Measurements from ENCODE around the gene SUPT3H. TPM values are rescaled to one million over a fixed set of nuclear protein-coding genes. Genes with fewer than 3 reads are reported as not detected.

SUPT3H gene
- total and polyA plus RNA-seq, 4 donors, result 2.3 to 9.4 (median 5.8) TPM

- Histone ChIP-seq H3K27ac (ENCODE audit: low read depth in 1 of 2, low read length in 2 of 2) (no peak overlapping the region), H3K4me3 (ENCODE audit: low read length in 2 of 2) (no peak overlapping the region), H3K4me1 (ENCODE audit: control insufficient read depth in 1 of 2, insufficient read depth in 2 of 2, low read length in 2 of 2) (no peaks in the 10 kb centered on the region), H3K9me3 (ENCODE audit: control insufficient read depth, low read length) (no peaks in the 10 kb centered on the region), H3K27me3 (ENCODE audit: control insufficient read depth in 1 of 2, insufficient read depth in 2 of 2, low read length in 1 of 2) (no peaks in the 10 kb centered on the region), H3K36me3 (ENCODE audit: control insufficient read depth in 1 of 2, insufficient read depth in 2 of 2, low read length in 1 of 2) (no peaks in the 10 kb centered on the region)
- intact Hi-C loops (cut with DNase I), result no loop called here
- DNase-seq, result no peak
- WGBS, 2 donors, result 7 to 8% methylated on average over 8 of the region's 8 CpGs
- no peak for ATAC-seq (ENCODE audit: low FRiP score)
Measured at GRCh38 chr6:44800171-44800783, 577.5 kb downstream of the SUPT3H start.

GRCh38 chr6:44797746-44798145 lies 580.0 kb downstream of the SUPT3H start:
- H3K4me3 ChIP-seq (ENCODE audit: low read length in 2 of 2), result no peak overlapping the region
- WGBS, 2 donors, result 95 to 96% methylated on average over 3 of the region's 3 CpGs
- H3K27ac ChIP-seq (ENCODE audit: low read depth in 1 of 2, low read length in 2 of 2), result no peak overlapping the region
- H3K9me3 ChIP-seq (ENCODE audit: control insufficient read depth, low read length), result no peaks in the 10 kb centered on the region
- DNase-seq (no peak), ATAC-seq (ENCODE audit: low FRiP score) (no peak)
- H3K36me3 ChIP-seq (ENCODE audit: control insufficient read depth in 1 of 2, insufficient read depth in 2 of 2, low read length in 1 of 2), result no peaks in the 10 kb centered on the region
- intact Hi-C loops (cut with DNase I), result no loop called here
- no peaks in the 10 kb centered on the region for H3K4me1 ChIP-seq (ENCODE audit: control insufficient read depth in 1 of 2, insufficient read depth in 2 of 2, low read length in 2 of 2)
- H3K27me3 ChIP-seq (ENCODE audit: control insufficient read depth in 1 of 2, insufficient read depth in 2 of 2, low read length in 1 of 2), result no peaks in the 10 kb centered on the region

DNA sequence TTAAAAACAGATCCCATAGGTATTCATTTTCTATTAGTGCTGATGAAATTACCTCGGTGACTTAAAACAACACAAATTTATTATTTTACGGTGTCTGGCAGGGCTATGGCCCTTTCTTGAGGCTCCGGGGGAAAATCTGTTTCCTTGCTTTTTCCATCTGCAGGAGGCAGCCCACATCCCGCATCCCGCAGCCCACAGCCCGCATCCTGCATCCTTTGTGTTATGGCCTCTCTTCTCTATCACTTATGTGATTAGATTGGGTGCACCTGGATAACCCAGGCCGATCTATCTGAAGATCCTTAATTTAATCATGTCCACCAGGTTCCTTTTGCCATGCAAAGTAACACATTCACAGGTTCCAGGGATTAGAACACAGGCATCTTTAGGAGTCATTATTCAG lies 582.4 kb downstream of the SUPT3H start:
- Histone ChIP-seq H3K36me3 (ENCODE audit: control insufficient read depth in 1 of 2, insufficient read depth in 2 of 2, low read length in 1 of 2) (no peaks in the 10 kb centered on the region), H3K4me3 (ENCODE audit: low read length in 2 of 2) (no peak overlapping the region), H3K4me1 (ENCODE audit: control insufficient read depth in 1 of 2, insufficient read depth in 2 of 2, low read length in 2 of 2) (no peaks in the 10 kb centered on the region), H3K27ac (ENCODE audit: low read depth in 1 of 2, low read length in 2 of 2) (no peak overlapping the region), H3K9me3 (ENCODE audit: control insufficient read depth, low read length) (peaks cover 1% of the 10 kb centered on the region), H3K27me3 (ENCODE audit: control insufficient read depth in 1 of 2, insufficient read depth in 2 of 2, low read length in 1 of 2) (no peaks in the 10 kb centered on the region)
- DNase-seq (no peak), ATAC-seq (ENCODE audit: low FRiP score) (no peak)
- 92% methylated on average over 7 of the region's 7 CpGs for WGBS, 2 donors
- intact Hi-C loops (cut with DNase I), result no loop called here

- no peak overlapping the region for H3K4me3 ChIP-seq (ENCODE audit: low read length in 2 of 2)
- H3K9me3 ChIP-seq (ENCODE audit: control insufficient read depth, low read length), result peaks cover 1% of the 10 kb centered on the region
- ATAC-seq (ENCODE audit: low FRiP score) (no peak), DNase-seq (no peak)
- no peaks in the 10 kb centered on the region for H3K27me3 ChIP-seq (ENCODE audit: control insufficient read depth in 1 of 2, insufficient read depth in 2 of 2, low read length in 1 of 2)
- H3K4me1 ChIP-seq (ENCODE audit: control insufficient read depth in 1 of 2, insufficient read depth in 2 of 2, low read length in 2 of 2), result no peaks in the 10 kb centered on the region
- H3K27ac ChIP-seq (ENCODE audit: low read depth in 1 of 2, low read length in 2 of 2), result no peak overlapping the region
- H3K36me3 ChIP-seq (ENCODE audit: control insufficient read depth in 1 of 2, insufficient read depth in 2 of 2, low read length in 1 of 2), result no peaks in the 10 kb centered on the region
- WGBS, 2 donors, result 13 to 21% methylated on average over 7 of the region's 7 CpGs
- intact Hi-C loops (cut with DNase I), result loop anchor here in 1 of 2 donors (10.0 kb wide), 1 partner anchor 315 kb away; no protein-coding TSS in a partner anchor
Measured at GRCh38 chr6:44789806-44790205, 587.9 kb downstream of the SUPT3H start.

GRCh38 chr6:44789061-44789460 lies 588.7 kb downstream of the SUPT3H start:
- no peaks in the 10 kb centered on the region for H3K4me1 ChIP-seq (ENCODE audit: control insufficient read depth in 1 of 2, insufficient read depth in 2 of 2, low read length in 2 of 2)
- H3K36me3 ChIP-seq (ENCODE audit: control insufficient read depth in 1 of 2, insufficient read depth in 2 of 2, low read length in 1 of 2), result no peaks in the 10 kb centered on the region
- H3K27ac ChIP-seq (ENCODE audit: low read depth in 1 of 2, low read length in 2 of 2), result peak overlapping the region in 1 of 2 donors; percentile 40
- peaks cover 1% of the 10 kb centered on the region for H3K9me3 ChIP-seq (ENCODE audit: control insufficient read depth, low read length)
- no peak overlapping the region for H3K4me3 ChIP-seq (ENCODE audit: low read length in 2 of 2)
- ATAC-seq (ENCODE audit: low FRiP score), result no peak
- no peaks in the 10 kb centered on the region for H3K27me3 ChIP-seq (ENCODE audit: control insufficient read depth in 1 of 2, insufficient read depth in 2 of 2, low read length in 1 of 2)
- DNase-seq, result no peak
- intact Hi-C loops (cut with DNase I), result loop anchor here in 1 of 2 donors (10.0 kb wide), 1 partner anchor 314 kb away; no protein-coding TSS in a partner anchor
- 75% methylated on average over 5 of the region's 5 CpGs for WGBS, 2 donors

DNA sequence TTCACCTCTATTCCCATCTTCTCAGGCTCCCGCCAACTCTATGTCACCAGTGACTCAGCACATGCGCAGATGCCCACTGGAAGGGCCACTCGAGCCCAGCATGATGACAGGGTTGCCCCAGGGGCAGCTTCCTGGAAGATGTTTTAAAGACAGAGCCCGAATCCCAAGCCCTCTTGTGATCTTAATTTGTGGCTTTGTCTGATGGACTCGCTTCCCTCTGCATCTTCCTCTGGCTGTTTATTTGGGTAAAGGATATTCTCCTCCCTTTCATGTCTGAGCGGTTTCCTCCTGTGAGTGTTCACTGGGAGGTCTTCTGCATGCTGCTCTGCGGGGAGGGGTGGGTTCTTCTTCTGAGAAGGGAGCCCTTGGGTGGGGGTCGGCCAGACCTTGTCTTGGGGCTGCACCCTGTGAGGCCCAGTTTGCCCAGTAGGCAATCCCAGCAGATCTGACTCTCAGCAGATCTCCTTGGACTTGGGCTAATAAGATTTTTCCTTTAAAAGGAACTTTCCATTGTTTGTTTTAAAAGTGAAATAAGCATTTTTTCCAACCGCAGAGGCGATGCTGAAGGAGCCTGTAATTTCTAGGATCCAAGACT lies 589.2 kb downstream of the SUPT3H start:
- intact Hi-C loops (cut with DNase I), result loop anchor here in 1 of 2 donors (10.0 kb wide), 1 partner anchor 314 kb away; no protein-coding TSS in a partner anchor
- Histone ChIP-seq H3K4me3 (ENCODE audit: low read length in 2 of 2) (no peak overlapping the region), H3K4me1 (ENCODE audit: control insufficient read depth in 1 of 2, insufficient read depth in 2 of 2, low read length in 2 of 2) (no peaks in the 10 kb centered on the region), H3K27me3 (ENCODE audit: control insufficient read depth in 1 of 2, insufficient read depth in 2 of 2, low read length in 1 of 2) (no peaks in the 10 kb centered on the region), H3K36me3 (ENCODE audit: control insufficient read depth in 1 of 2, insufficient read depth in 2 of 2, low read length in 1 of 2) (no peaks in the 10 kb centered on the region), H3K9me3 (ENCODE audit: control insufficient read depth, low read length) (peaks cover 1% of the 10 kb centered on the region), H3K27ac (ENCODE audit: low read depth in 1 of 2, low read length in 2 of 2) (no peak overlapping the region)
- 74 to 78% methylated on average over 10 of the region's 10 CpGs for WGBS, 2 donors
- no peak for ATAC-seq (ENCODE audit: low FRiP score)
- DNase-seq, result no peak

- no peak for DNase-seq
- ATAC-seq (ENCODE audit: low FRiP score), result no peak
- intact Hi-C loops (cut with DNase I), result loop anchor here in 1 of 2 donors (10.0 kb wide), 1 partner anchor 313 kb away; no protein-coding TSS in a partner anchor
Measured at GRCh38 chr6:44787254-44787834, 590.4 kb downstream of the SUPT3H start.

GRCh38 chr6:44785130-44785529 lies 592.6 kb downstream of the SUPT3H start:
- Histone ChIP-seq H3K27ac (ENCODE audit: low read depth in 1 of 2, low read length in 2 of 2) (no peak overlapping the region), H3K9me3 (ENCODE audit: control insufficient read depth, low read length) (no peaks in the 10 kb centered on the region), H3K36me3 (ENCODE audit: control insufficient read depth in 1 of 2, insufficient read depth in 2 of 2, low read length in 1 of 2) (no peaks in the 10 kb centered on the region), H3K4me3 (ENCODE audit: low read length in 2 of 2) (no peak overlapping the region), H3K4me1 (ENCODE audit: control insufficient read depth in 1 of 2, insufficient read depth in 2 of 2, low read length in 2 of 2) (no peaks in the 10 kb centered on the region), H3K27me3 (ENCODE audit: control insufficient read depth in 1 of 2, insufficient read depth in 2 of 2, low read length in 1 of 2) (no peaks in the 10 kb centered on the region)
- 74 to 81% methylated on average over 1 of the region's 1 CpG for WGBS, 2 donors
- ATAC-seq (ENCODE audit: low FRiP score) (no peak), DNase-seq (no peak)
- intact Hi-C loops (cut with DNase I), result loop anchor here in 1 of 2 donors (10.0 kb wide), 1 partner anchor 310 kb away; no protein-coding TSS in a partner anchor

More at GRCh38 chr6:44787254-44787834, 590.4 kb downstream of the SUPT3H start:
- Histone ChIP-seq H3K36me3 (ENCODE audit: control insufficient read depth in 1 of 2, insufficient read depth in 2 of 2, low read length in 1 of 2) (no peaks in the 10 kb centered on the region), H3K4me3 (ENCODE audit: low read length in 2 of 2) (no peak overlapping the region), H3K27me3 (ENCODE audit: control insufficient read depth in 1 of 2, insufficient read depth in 2 of 2, low read length in 1 of 2) (no peaks in the 10 kb centered on the region), H3K9me3 (ENCODE audit: control insufficient read depth, low read length) (peaks cover 1% of the 10 kb centered on the region), H3K27ac (ENCODE audit: low read depth in 1 of 2, low read length in 2 of 2) (no peak overlapping the region), H3K4me1 (ENCODE audit: control insufficient read depth in 1 of 2, insufficient read depth in 2 of 2, low read length in 2 of 2) (no peaks in the 10 kb centered on the region)
- WGBS, 2 donors, result 91 to 94% methylated on average over 8 of the region's 8 CpGs
